Measurements from ENCODE around the gene FKBP4. TPM values are rescaled to one million over a fixed set of nuclear protein-coding genes. Genes with fewer than 3 reads are reported as not detected.

Gene FKBP4
- total and polyA plus RNA-seq, 4 donors, result 21.3 to 38.7 (median 31.6) TPM

- no peak for TF ChIP-seq RXRA (IDR thresholded peaks at IDR 0.05)
- TF ChIP-seq EGR1 (IDR thresholded peaks at IDR 0.05; ENCODE audit: low read depth in 2 of 2), result no peak
- TF ChIP-seq ATF3 (IDR thresholded peaks at IDR 0.05), result no peak
- TF ChIP-seq RAD21 (IDR thresholded peaks at IDR 0.05), result no peak
- no peak for TF ChIP-seq MAX (IDR thresholded peaks at IDR 0.05)
- TF ChIP-seq FOXA2 (IDR thresholded peaks at IDR 0.05), result no peak
- TF ChIP-seq TAF1 (conservative IDR thresholded peaks at IDR 0.05), result no peak
- no peak for TF ChIP-seq REST (IDR thresholded peaks at IDR 0.05)
- TF ChIP-seq HNF4G (IDR thresholded peaks at IDR 0.05), result no peak
- no peak for TF ChIP-seq ZBTB33 (IDR thresholded peaks at IDR 0.05)
- no peak for TF ChIP-seq NR2F2 (IDR thresholded peaks at IDR 0.05)
- TF ChIP-seq JUND (IDR thresholded peaks at IDR 0.05), result no peak
- no peak for TF ChIP-seq FOXA1 (IDR thresholded peaks at IDR 0.05)
- TF ChIP-seq CTCF (IDR thresholded peaks at IDR 0.05; ENCODE audit: low read depth, low read length, missing input control), result no peak
- no peak for TF ChIP-seq GABPA (IDR thresholded peaks at IDR 0.05 in 1 of 2, conservative IDR thresholded peaks at IDR 0.05 in 1 of 2)
- no peak for TF ChIP-seq YY1 (IDR thresholded peaks at IDR 0.05)
- TF ChIP-seq HNF4A (conservative IDR thresholded peaks at IDR 0.05), result no peak
- TF ChIP-seq SP1 (IDR thresholded peaks at IDR 0.05), result no peak
- peaks cover 2 to 21% (median 6%) of the 10 kb centered on the region in 4 donors for H3K36me3 ChIP-seq (ENCODE audit: control insufficient read depth in 4 of 4, insufficient read depth in 3 of 4, low read depth in 1 of 4, low read length in 3 of 4)
- no peak overlapping the region for H3K9ac ChIP-seq (ENCODE audit: low read depth in 1 of 2, low read length in 2 of 2)
- DNase-seq (ENCODE audit: low spot score), result no peak
- H3K27ac ChIP-seq (ENCODE audit: low read depth in 1 of 2, low read length in 2 of 2), result no peak overlapping the region
- H3K27me3 ChIP-seq (ENCODE audit: control insufficient read depth in 4 of 4, insufficient read depth in 4 of 4, low read length in 3 of 4), result no peaks in the 10 kb centered on the region
- no peaks in the 10 kb centered on the region for H3K9me3 ChIP-seq (ENCODE audit: control insufficient read depth in 4 of 4, low read length in 3 of 4)
- H3K4me1 ChIP-seq (ENCODE audit: control insufficient read depth in 4 of 4, insufficient read depth in 4 of 4, low read length in 3 of 4), result no peaks in the 10 kb centered on the region
- H3K4me3 ChIP-seq (ENCODE audit: low read depth in 1 of 3, low read length in 3 of 3), result no peak overlapping the region
- 74% methylated on average over 9 of the region's 9 CpGs for WGBS
Observed at GRCh38 chr12:2841056-2841650, 46.4 kb downstream of the FKBP4 start.
